ACC112 (cell line): ENCODE measurements around the gene TRPM7.

ENCODE experiments used
- H2AFZ ChIP-seq: fragments of 200-600 bp; sonication (generic); one replicate; pipeline ENCODE4 v1.6.0; 2017; ENCODE audit warnings: antibody characterized with exemption, low read length; ENCODE audit not compliant: unreplicated experiment
- H3K27ac ChIP-seq: fragments of 200-600 bp; sonication (generic); 2 replicates; pipeline ENCODE4 v1.5.1; 2014; ENCODE audit warnings: low read depth, mild to moderate bottlenecking, antibody characterized with exemption, low read length, moderate library complexity
- H3K27me3 ChIP-seq: fragments of 200-600 bp; sonication (generic); 2 replicates; pipeline ENCODE4 v1.6.1; 2014; ENCODE audit warnings: mild to moderate bottlenecking, antibody characterized with exemption, low read length, moderate library complexity, mixed read lengths; ENCODE audit not compliant: insufficient read depth
- H3K36me3 ChIP-seq: fragments of 200-600 bp; sonication (generic); 2 replicates; pipeline ENCODE4 v1.6.1; 2016; ENCODE audit warnings: mild to moderate bottlenecking, antibody characterized with exemption, low read length, moderate library complexity, mixed read lengths; ENCODE audit not compliant: insufficient read depth
- H3K4me1 ChIP-seq: fragments of 200-600 bp; sonication (generic); one replicate; pipeline ENCODE4 v1.6.1; 2016; ENCODE audit warnings: low read length, mixed read lengths; ENCODE audit not compliant: insufficient read depth, unreplicated experiment, control insufficient read depth
- H3K4me3 ChIP-seq: fragments of 200-600 bp; sonication (generic); 2 replicates; pipeline ENCODE4 v1.5.1; 2014; ENCODE audit warnings: mild to moderate bottlenecking, low read depth, low read length
- H3K79me2 ChIP-seq: fragments of 200-600 bp; sonication (generic); one replicate; pipeline ENCODE4 v1.6.0; 2016; ENCODE audit warnings: low read length; ENCODE audit not compliant: control insufficient read depth, unreplicated experiment, insufficient read depth

Gene TRPM7

GRCh38 chr15:50531163-50531562, 155.4 kb downstream of the TRPM7 start:
- no peak overlapping the region for H3K27ac ChIP-seq
- no peak overlapping the region for H2AFZ ChIP-seq
- no peaks in the 10 kb centered on the region for H3K4me1 ChIP-seq
- H3K4me3 ChIP-seq, result no peak overlapping the region
- H3K79me2 ChIP-seq, result no peaks in the 10 kb centered on the region
- no peaks in the 10 kb centered on the region for H3K36me3 ChIP-seq
- no peaks in the 10 kb centered on the region for H3K27me3 ChIP-seq

GRCh38 chr15:50523851-50524251, 162.7 kb downstream of the TRPM7 start:
- H3K27ac ChIP-seq, result no peak overlapping the region
- H3K36me3 ChIP-seq, result no peaks in the 10 kb centered on the region
- no peak overlapping the region for H2AFZ ChIP-seq
- H3K79me2 ChIP-seq, result no peaks in the 10 kb centered on the region
- H3K27me3 ChIP-seq, result no peaks in the 10 kb centered on the region
- H3K4me3 ChIP-seq, result no peak overlapping the region
- no peaks in the 10 kb centered on the region for H3K4me1 ChIP-seq

- Histone ChIP-seq H2AFZ (no peak overlapping the region), H3K79me2 (no peaks in the 10 kb centered on the region), H3K4me3 (no peak overlapping the region), H3K27ac (no peak overlapping the region), H3K4me1 (no peaks in the 10 kb centered on the region), H3K27me3 (no peaks in the 10 kb centered on the region), H3K36me3 (no peaks in the 10 kb centered on the region)
Measured at GRCh38 chr15:50519740-50520425, 166.7 kb downstream of the TRPM7 start.

GRCh38 chr15:50513001-50513400, 173.6 kb downstream of the TRPM7 start:
- Histone ChIP-seq H3K4me3 (no peak overlapping the region), H3K79me2 (no peaks in the 10 kb centered on the region), H3K27ac (no peak overlapping the region), H2AFZ (no peak overlapping the region), H3K36me3 (no peaks in the 10 kb centered on the region), H3K27me3 (no peaks in the 10 kb centered on the region), H3K4me1 (no peaks in the 10 kb centered on the region)
